GM21576 (cell line): ENCODE data around the gene TBL1XR1.
"Not testable (repeated sequence)": the region's sequence is repeated elsewhere in the genome, so short reads cannot be mapped to it uniquely, and the experiment has no call there.

Source experiments
- ATAC-seq: cut with Tn5 transposase; IDR thresholded peaks from one replicate; pipeline ENCODE4 v1.9.1; 2021; ENCODE audit warnings: mild to moderate bottlenecking, moderate library complexity; ENCODE audit not compliant: unreplicated experiment

Gene TBL1XR1

GRCh38 chr3:177185035-177185574 is 12.2 kb downstream of the TBL1XR1 start:
- ATAC-seq = peak; percentile 39

GRCh38 chr3:177184602-177185001 is 12.7 kb downstream of the TBL1XR1 start:
- ATAC-seq = peak; percentile 83

GRCh38 chr3:177182352-177182751 is 14.9 kb downstream of the TBL1XR1 start:
- ATAC-seq = no peak

- ATAC-seq = no peak
These were observed 15.9 kb downstream of the TBL1XR1 start for GRCh38 chr3:177181418-177181817.

GRCh38 chr3:177180506-177180905 is 16.8 kb downstream of the TBL1XR1 start:
- ATAC-seq = no peak

- no peak for ATAC-seq
These were observed 17.8 kb downstream of the TBL1XR1 start for GRCh38 chr3:177179281-177180067.

GRCh38 chr3:177177749-177178221 is 19.5 kb downstream of the TBL1XR1 start:
- ATAC-seq = no peak

- no peak for ATAC-seq
These were observed 22.6 kb downstream of the TBL1XR1 start for GRCh38 chr3:177174607-177175170.

GRCh38 chr3:177169936-177170722 is 27.2 kb downstream of the TBL1XR1 start:
- no peak for ATAC-seq

GRCh38 chr3:177168431-177168830 is 28.9 kb downstream of the TBL1XR1 start:
- no peak for ATAC-seq

GRCh38 chr3:177162742-177163141 is 34.5 kb downstream of the TBL1XR1 start:
- ATAC-seq = no peak

GRCh38 chr3:177161603-177162002 is 35.7 kb downstream of the TBL1XR1 start:
- not testable (repeated sequence) for ATAC-seq

- ATAC-seq = no peak
These were observed 38.8 kb downstream of the TBL1XR1 start for GRCh38 chr3:177158461-177158860.

- ATAC-seq = no peak
These were observed 39.8 kb downstream of the TBL1XR1 start for GRCh38 chr3:177157492-177157891.

- no peak for ATAC-seq
These were observed 42.5 kb downstream of the TBL1XR1 start for GRCh38 chr3:177154733-177155132.

- peak; percentile 90 for ATAC-seq
These were observed 46.2 kb downstream of the TBL1XR1 start for GRCh38 chr3:177150970-177151627.

GRCh38 chr3:177150218-177150916 is 46.9 kb downstream of the TBL1XR1 start:
- no peak for ATAC-seq

GRCh38 chr3:177149106-177149505 is 48.2 kb downstream of the TBL1XR1 start:
- ATAC-seq = no peak

GRCh38 chr3:177147790-177148189 is 49.5 kb downstream of the TBL1XR1 start:
- ATAC-seq = no peak

GRCh38 chr3:177146646-177147045 is 50.6 kb downstream of the TBL1XR1 start:
- ATAC-seq = no peak
